COLO829 (cell line): ENCODE data around the gene TADA2B.
A peak's percentile ranks its signal among the peaks of the same experiment; 100 is the strongest.

ENCODE experiments used
- DNase-seq: peaks from one replicate; pipeline ENCODE4 v3.0.0; 2012; ENCODE audit warnings: low spot score

The TADA2B gene

DNA sequence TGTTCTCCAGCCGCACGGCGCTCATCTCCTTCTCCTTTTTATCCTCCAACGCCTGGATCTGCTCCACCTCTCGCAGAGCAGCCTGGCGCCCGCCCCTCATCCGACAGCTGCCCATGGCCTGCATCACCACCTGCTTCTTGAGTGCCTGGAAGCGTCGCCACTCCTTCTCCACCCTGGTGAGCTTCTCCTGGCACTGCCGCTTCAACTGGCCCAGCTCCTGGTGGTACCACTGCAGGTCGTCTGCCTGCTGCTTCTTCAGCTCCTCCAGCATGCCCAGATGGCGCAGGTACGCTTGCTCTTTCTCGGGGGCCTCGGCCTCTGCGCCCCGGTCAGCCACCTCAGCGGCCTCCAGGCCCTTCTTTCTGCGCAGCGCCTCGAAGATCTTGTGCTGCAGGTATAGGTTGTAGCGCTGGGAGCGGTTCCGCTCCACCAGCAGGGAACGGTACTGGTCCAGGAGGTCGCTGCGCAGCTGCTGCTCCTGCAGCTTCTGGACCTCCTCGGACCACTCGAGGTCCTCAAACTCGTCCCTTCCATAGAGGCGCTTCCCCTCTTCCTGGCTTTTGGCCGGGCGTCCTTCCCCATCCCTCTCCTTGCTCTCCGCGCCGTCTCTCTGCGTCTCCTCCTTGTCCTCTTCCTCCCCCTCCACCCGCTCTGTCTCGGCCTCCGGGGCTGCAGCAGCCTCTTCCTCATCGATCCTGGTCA is 1.2 kb upstream of the TADA2B start:
- no peak for DNase-seq

DNA sequence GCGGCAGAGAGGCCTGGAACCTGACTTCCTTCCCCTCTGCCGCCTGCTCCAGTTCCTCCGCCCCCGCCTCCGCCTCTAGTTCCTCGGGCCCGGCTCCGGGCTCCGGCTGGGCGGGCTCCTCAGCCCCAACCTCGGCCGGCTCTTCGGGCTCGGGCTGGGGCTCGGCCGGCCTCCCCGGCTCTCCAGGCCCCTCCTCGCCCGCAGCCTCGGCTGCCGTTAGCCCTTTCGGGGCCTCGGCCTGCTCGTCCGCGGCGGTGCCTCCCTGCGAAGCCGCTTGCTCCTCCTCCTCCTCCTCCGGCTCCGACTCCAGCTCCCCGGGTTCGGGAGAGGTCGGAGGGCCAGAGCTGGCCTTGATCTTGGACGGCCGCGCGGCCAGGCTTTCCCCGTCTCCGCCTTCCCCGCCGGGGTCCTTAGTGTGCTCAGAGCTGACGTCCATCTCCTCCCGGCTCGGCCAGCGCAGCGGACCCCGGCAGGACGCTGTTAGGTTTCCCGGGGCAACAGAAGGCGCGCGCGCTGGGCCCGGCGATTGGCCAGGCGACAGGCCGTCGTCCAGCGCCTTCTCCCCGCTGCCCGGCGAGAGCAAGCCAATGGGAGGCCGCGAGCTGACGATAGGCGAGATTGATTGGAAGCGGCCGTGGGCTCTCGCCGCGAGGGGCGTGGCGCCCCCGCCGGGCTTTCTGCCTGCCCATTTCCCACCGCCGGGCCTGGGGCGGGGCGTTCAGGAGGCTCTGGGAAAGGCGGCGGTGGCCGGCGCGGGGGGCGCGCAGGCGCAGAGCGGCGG is 479 bp upstream of the TADA2B start:
- peak; percentile 96 for DNase-seq

DNA sequence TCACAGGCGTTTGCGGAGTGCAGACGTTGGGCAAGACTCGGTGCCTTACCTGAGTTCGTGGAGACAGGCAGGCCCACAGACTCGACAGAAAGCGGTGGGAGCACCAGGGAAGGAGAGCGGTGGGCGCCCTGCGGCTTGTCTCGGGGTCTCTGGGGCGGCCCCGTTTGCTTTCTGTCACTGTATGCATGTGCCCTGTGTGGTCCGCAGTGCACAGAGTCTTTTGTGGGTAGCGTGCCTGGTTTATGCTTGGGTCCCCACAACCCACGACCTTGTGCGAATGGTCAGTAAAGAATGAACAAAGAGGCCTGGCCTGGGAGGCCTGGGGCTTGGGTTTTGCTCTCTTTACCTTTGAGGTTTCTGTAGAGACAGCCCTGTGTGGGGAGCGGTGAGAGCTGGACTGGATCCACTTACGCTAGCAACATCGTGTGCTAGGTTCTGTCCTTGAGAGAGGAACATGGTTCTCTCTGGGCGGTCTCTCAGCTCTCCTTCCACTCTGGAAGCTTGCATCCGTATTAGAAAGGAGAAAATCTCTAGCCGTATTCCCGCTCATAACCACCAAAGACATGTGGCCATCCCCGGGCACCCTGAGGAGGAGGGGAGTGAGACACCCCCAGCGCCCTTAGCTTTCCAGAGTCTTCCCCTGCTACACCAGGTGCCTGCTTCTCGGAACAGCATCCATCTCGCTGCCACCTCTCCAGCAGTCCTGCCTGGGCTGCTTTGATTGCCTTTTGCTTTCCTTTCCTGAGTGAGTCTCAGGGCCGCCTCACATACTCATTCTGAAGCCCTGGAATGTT is 1.2 kb downstream of the TADA2B start:
- no peak for DNase-seq

DNA sequence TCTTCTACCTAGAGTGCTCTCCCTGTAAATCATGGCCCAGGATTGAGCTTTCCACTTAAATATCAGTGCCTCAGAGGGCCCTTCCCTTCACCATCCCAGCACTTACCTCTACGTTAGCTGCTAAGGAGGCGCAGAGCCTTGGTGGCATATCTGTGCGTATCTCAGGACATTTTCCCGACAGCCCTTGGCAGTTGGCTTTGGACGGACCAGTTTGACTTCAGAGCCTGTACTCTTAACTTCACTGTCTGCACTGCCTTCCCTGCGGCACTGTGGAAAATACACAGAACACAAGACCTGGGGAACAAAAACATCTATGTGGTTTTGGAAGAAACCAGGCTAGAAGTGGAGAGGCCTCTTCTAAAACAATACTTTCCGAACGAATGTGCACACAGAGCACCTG is 2.4 kb downstream of the TADA2B start:
- DNase-seq: no peak

DNA sequence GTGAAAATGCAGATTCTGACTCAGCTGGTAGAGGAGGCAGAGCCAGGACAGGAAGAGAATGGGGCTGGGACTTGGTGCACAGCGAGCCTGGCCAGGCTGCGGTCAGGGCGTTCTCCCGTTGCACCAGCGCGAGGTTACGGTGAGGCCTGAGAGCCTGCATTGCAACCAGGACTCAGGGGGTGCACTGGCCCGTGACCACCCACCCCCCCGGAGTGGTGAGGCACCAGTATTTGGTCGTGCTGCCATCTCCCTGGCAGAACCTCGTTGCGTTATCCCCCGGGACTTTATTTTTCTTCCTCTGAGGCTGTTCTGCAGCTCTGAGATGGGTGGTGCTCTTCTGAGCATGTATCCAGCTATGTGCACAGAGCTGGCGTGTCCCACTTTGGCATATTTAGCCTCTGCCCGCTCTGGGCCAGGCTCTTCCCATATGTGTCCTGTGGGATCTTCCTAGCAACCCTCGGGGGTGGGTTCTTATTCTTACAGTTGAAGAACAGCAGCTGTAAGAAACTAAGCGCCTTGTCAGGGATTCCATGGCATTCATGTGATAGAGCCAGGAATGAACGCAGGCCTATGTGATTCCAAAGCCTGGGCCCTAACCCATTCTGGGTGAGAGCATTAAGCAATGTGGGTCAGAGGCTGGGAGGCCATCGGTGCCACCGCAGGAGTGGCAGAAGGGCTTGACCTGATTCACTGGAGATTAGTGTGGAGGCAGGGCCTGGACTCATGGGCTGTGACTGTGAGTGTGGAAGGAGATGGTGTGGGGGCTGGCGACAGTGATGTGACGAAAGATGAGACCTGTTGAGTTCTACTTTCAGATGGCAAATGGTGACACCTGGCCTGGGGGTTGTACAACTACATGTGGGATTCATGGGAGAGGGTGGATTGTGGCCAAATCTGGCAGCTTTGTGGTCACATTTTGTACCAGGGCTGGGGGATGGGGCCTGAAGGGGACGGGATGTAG is 3.1 kb downstream of the TADA2B start:
- no peak for DNase-seq

DNA sequence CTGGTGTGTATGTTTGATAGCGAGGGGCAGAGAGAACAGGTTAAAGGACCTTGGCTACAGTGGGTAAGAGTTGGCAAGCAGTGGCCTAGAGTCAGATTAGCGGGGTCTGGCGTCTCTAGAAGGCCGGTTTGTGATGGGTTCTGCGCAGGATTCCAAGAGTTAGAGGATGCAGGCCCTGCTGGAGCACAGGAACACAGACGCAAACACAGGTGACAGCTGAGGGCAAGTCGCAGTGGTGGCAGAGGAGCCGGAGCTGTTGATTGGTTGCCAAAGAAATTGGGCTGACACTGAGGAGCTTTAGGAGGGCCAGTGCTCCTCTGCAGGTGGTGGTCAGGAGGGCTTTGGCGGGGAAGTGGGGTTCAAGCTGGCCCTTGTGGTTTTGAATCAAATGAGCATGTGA is 3.8 kb downstream of the TADA2B start:
- DNase-seq: no peak

DNA sequence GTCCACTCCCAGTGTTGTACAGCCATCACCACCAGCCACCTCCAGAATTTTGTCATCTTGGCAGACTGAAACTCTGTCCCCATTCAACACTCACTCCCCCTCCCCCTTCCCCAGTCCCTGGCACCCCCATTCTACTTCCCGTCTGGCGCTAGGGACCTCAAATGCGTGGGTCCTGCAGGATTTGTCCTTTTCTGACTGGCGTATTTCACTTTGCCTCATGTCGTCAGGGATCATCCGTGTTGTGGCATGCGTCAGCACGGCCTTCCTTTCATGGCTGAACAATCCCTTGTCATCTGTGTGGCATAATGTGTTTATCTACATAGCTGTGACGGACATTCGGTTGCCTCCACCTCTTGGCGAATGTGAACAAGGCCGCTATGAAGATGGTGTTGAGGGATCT is 5.5 kb downstream of the TADA2B start:
- DNase-seq: no peak

DNA sequence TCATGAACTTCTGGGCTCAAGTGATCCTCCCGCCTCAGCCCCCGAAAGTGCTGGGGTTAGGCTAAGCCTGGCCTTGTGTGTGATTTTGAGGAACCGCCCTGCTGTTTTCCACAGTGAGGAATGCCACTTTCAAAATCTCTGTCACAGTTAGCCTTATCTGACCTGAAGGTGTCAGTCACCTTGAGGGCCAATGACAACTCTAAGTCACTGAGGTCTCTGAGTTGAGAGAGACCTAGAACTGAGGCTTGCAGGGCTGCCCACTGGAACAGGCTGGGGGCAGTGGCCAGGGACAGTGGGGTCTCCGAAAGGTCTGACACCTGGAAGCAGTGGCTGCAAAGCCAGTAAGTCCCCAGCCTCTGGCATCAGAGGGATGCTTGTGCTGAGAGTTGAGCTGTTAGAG is 6.1 kb downstream of the TADA2B start:
- no peak for DNase-seq

DNA sequence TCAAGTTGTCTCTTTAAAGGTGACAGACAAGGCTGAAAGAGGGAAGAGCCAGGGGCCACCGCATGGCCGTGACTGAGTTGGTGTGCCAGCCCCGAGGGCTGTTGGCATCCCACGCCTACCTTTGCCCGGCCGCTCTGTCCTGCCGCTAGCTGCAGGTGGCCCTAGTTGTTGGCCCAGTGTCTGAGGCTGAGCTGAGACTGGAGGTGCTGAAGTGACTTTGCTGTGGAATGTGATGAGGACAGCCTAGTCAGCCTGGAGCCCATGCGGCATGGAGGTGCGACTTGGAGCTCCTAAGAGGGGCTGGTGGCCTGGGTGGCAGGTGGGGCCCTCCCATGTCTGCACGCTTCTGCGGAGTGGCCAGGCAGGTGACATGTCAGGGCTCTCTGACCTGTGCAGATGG is 6.6 kb downstream of the TADA2B start:
- no peak for DNase-seq

DNA sequence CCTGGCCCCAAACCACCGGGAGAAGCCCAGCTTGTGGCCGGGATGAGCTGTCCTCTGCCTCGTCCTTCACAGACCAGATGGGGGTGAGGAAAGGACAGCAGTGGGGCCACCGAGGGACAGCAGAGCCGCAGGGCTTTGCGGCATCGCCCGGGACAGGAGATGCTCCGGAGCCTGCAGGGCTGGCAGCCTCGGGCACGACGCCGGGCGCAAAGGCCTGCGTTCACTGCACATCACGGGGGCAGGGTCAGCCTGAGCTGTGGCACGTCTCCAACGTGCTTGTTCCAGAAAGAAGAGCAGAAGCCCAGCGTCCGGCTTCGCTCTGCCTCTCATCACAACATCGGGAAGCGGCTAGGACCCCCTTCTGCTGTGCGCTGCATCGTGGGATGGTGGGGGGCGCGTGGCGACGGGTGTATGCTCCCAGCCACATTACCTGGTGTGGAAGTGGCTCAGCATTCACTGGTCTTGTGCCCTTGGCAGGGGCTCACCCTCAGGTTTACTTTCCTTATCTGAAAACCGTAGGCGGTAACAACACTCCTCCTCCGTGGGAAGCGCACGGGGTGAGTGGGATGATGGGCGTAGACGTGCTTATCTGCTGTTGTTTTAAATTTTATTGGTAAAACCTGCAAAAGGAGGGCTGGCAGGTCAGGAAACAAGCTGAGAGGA is 7.4 kb downstream of the TADA2B start:
- no peak for DNase-seq

DNA sequence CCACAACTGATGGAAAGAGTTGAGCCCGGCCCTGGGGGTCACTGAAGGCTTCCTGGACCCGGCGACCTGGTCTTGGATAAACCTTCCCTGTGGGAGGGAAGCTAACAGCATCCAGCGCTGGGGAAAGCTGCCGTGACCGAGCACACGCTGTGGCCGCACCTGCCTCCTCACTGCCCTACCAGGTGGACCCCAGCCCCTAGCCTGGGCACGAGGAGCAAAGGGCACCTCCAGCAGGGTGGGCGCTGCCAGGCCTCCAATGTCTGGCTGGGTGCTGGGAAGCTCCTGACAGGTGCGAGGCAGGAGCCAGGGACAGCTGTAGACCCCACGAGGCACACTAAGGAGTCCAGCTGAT is 7.9 kb downstream of the TADA2B start:
- no peak for DNase-seq

DNA sequence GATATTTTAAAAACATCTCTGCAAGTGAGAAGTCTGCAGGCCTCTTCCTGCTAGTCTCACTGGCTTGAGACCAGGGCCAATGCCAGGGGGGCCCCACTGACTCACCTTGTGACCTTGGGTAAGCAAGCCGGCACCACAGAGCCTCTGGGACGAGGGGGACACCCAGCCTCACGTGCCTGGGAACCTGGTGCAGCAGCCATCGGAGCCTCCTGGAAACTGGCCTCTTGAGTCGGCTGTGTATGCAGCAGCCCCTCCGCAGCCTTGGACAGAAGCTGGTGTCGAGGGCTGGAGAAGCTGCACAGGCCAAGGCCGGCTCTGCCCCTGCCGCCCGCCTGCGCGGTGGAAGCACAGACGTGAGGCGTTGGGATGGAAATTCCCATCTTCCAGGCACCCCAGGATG is 8.7 kb downstream of the TADA2B start:
- DNase-seq: no peak

DNA sequence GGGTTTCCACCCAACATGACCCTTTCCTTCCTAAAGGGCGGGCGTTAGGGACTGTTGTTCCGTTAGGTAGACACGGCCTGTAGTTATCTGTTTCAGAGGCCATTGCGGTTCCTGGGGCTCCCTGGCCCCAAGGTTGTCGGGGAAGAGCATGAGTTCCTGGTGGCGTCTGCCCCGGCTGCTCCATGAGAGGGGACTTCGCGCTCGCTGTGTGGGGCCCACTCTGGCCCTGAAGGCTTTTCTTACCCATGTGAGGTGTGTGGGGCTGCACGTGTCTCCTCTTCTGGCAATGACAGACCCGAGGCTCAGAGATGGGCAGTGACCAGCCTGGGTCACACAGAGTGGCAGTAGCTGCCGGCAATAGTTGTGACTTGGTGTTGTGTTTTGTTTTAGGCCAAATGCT is 9.1 kb downstream of the TADA2B start:
- DNase-seq: no peak

DNA sequence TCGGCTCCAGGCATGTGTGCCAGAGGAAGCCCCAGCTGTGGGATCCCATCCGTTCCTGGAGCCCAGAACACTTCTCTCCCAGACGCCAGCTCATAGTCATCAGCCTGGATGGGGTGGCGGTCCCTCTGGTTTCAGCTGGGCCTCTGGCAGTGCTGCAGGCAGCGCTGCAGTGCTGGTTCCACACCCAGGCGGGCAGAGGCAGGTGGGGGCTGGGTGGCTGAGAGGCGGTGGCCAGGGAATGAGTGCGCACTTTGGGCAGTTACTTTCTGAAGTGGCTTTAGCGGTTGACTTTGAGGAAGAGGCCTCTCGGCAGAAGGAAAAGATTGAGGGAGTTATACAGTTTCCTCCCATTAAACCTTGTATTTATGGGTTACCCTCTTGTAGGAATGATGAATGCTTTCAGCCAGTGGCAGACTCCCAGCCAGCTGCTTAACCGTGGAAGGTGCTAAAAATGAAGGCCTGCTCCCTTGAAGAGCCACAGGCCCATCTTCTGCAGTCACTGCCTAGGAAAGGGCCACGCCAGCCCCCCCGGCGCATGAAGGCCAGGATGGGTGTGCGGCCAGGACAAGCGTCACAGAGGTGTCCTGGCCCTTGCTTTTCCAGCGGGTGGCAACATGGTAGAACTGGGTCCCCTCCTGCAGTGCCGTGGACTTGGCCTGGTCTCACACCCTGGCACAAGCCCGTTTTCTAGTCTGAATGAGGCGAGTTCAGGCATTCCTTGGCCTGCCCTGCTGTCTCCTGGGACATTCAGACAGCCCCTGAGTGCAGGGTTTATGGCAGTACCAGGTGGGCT is 9.9 kb downstream of the TADA2B start:
- DNase-seq: no peak

DNA sequence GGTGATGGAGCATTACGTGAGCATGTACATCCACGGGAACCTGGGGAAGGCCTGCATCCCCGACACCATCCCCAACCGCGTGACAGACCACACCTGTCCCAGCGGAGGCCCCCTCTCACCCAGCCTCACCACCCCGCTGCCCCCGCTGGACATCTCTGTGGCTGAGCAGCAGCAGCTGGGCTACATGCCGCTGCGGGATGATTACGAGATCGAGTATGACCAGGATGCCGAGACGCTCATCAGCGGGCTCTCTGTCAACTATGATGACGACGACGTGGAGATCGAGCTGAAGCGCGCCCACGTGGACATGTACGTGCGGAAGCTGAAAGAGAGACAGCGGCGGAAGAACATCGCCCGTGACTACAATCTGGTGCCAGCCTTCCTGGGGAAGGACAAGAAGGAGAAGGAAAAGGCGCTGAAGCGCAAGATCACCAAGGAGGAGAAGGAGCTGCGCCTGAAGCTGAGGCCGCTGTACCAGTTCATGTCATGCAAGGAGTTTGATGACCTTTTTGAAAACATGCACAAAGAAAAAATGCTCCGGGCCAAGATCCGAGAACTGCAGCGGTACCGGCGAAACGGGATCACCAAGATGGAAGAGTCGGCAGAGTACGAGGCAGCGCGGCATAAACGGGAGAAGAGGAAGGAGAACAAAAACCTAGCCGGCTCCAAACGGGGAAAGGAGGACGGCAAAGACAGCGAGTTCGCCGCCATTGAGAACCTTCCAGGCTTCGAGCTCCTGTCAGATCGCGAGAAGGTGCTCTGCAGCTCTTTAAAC is 11.1 kb downstream of the TADA2B start:
- DNase-seq: no peak

DNA sequence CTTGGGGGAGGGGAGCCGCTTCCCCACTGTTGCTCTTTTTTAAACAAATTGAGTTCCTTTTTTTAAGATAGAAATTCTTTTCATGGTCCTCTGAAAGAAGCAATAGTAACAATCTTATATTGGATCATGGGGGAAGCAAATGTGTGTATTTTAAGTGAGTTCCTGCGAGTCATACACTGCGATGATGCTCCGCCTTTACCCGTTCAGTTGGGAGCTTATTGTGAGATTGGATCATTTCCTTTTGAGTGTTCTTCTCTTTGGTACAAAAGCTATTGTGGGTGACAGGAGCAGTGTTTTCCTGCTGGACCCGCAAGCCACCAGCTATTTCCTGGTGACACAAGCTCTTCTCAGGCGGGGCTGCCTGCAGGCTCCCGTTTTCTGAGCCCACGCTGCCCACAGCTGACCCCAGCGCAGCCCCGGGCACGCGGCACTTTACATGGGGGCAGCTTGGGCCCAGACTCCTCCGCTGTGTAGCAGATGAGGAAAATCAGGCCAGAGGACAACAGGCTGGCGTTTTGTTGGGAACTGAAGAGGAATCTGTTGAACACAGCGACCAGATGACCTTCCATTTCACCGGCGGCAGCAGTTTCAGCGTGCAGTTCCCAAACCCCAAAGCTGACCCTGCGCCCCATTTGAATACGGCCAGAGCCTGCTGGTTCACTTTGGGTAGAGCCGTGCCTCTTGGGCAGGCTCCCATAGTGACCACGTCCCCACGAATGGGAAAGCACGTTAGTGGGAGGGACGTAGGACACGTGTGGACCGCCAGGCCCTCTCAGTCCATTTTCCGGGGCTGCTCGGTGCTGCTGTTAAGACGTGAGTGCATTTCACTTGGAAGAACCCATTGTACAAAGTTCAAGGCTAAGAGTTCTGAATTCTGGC is 12.2 kb downstream of the TADA2B start:
- no peak for DNase-seq

DNA sequence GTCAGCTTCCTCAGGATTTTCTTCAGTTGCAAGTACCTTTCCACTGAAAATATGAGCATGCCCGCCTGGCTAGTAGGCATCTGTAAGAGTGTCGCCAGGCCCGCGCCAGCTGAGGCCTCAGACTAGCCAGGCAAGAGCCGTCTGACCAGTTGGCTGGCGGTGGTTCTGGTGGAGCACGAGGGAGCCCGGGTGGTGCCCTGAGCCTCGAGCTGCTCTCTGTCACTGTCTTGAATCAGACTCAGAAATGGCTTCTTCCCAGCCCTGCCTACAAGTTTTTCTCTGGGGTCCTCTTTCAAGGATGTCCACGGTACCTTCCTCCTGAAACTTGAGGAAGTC is 12.8 kb downstream of the TADA2B start:
- DNase-seq: no peak

DNA sequence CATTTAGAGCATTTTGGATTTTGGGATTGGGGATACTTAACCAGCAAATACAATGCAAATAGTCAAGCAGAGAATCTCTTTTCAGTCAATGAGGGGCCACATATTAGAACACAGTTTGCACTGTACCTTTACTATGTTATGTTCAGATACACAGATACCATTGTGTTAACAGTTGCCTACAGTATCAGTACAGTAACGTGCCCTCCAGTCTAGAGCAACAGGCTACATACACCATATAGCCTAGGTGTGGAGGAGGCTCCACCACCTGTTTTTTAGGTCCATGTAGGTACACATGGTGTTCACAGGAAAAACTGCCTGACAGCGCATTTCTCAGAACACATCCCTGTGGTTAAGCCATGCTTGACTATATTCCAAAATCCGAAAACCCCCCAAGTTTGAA is 15.6 kb downstream of the TADA2B start:
- DNase-seq: no peak

DNA sequence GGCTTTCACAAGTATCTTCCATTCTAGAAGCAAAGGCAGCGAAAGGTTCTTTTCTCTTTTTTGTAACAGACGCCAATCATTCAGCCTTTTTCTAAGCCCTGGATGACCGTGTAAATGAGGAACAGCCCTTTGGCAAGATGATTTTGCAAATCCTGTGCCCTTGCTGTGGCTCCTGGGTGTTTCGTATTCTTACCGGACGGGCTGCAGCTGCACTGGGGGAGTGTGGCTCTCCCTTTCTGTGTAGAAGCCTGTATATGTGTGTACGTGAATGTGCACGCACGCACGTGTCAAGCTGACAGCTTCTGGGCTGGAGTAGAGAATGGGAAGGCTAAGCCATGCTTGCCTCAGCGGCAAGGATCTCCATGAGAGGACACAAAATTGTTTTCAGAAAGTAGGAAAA is 16.5 kb downstream of the TADA2B start:
- no peak for DNase-seq
